ENCODE results near the gene FBXO44. TPM values are rescaled to one million over a fixed set of nuclear protein-coding genes. Genes with fewer than 3 reads are reported as not detected.
A peak's percentile ranks its signal among the peaks of the same experiment; 100 is the strongest.

FBXO44 gene
- total RNA-seq, 4 donors from 2014 or later = 11.2 to 43.7 (median 15.0) TPM

- Histone ChIP-seq H3K4me1 (peaks cover 0 to 6% (median 0%) of the 10 kb centered on the region in 4 donors), H3K27ac (no peak overlapping the region), H3K36me3 (peaks cover 0 to 35% (median 0%) of the 10 kb centered on the region in 3 donors), H3K4me3 (no peak overlapping the region), H3K27me3 (no peaks in the 10 kb centered on the region), H3K9me3 (no peaks in the 10 kb centered on the region)
- DNase-seq = no peak
- TF ChIP-seq POLR2A (IDR thresholded peaks at IDR 0.05) = no peak
- TF ChIP-seq CTCF (IDR thresholded peaks at IDR 0.05) = no peak
These were observed 21.9 kb downstream of the FBXO44 start for GRCh38 chr1:11676386-11677103.

GRCh38 chr1:11678442-11678841 lies 23.8 kb downstream of the FBXO44 start:
- Histone ChIP-seq H3K27ac (no peak overlapping the region), H3K4me1 (peaks cover 0 to 11% (median 0%) of the 10 kb centered on the region in 4 donors), H3K4me3 (no peak overlapping the region), H3K9me3 (no peaks in the 10 kb centered on the region), H3K36me3 (peaks cover 0 to 20% (median 0%) of the 10 kb centered on the region in 3 donors), H3K27me3 (no peaks in the 10 kb centered on the region)
- DNase-seq = no peak
- TF ChIP-seq POLR2A (IDR thresholded peaks at IDR 0.05) (no peak), CTCF (IDR thresholded peaks at IDR 0.05) (no peak)

- H3K27me3 ChIP-seq = no peaks in the 10 kb centered on the region
- peaks cover 0 to 11% (median 0%) of the 10 kb centered on the region in 4 donors for H3K4me1 ChIP-seq
- TF ChIP-seq CTCF (IDR thresholded peaks at IDR 0.05) (no peak), POLR2A (IDR thresholded peaks at IDR 0.05) (peak in 1 of 2 donors; percentile 22)
- peaks cover 0 to 2% (median 0%) of the 10 kb centered on the region in 3 donors for H3K36me3 ChIP-seq
- DNase-seq = peak in 1 of 3 donors; percentile 51
- peak overlapping the region; percentile 73 to 94 (median 78) for H3K4me3 ChIP-seq
- H3K9me3 ChIP-seq = no peaks in the 10 kb centered on the region
- peak overlapping the region; percentile 76 to 87 (median 80) for H3K27ac ChIP-seq
These were observed 25.8 kb downstream of the FBXO44 start for GRCh38 chr1:11680270-11681070.

- TF ChIP-seq POLR2A (IDR thresholded peaks at IDR 0.05) (no peak), CTCF (IDR thresholded peaks at IDR 0.05) (no peak)
- Histone ChIP-seq H3K4me3 (peak within 1 kb of the TSS; percentile 73 to 94 (median 78)), H3K4me1 (peaks cover 0 to 11% (median 0%) of the 10 kb centered on the region in 4 donors), H3K36me3 (no peaks in the 10 kb centered on the region), H3K9me3 (no peaks in the 10 kb centered on the region), H3K27me3 (no peaks in the 10 kb centered on the region), H3K27ac (peak within 1 kb of the TSS; percentile 76 to 87 (median 80))
- peak; percentile 87 to 94 (median 90) for DNase-seq
These were observed 26.5 kb downstream of the FBXO44 start, which contains the start of gene MAD2L2 for GRCh38 chr1:11681071-11681771. MAD2L2 (minus strand) TSS chr1:11681148; CDS start chr1:11680601, 547 bp downstream.

GRCh38 chr1:11682287-11682771 lies 27.7 kb downstream of the FBXO44 start:
- peaks cover 0 to 11% (median 0%) of the 10 kb centered on the region in 4 donors for H3K4me1 ChIP-seq
- H3K4me3 ChIP-seq = no peak overlapping the region
- TF ChIP-seq CTCF (IDR thresholded peaks at IDR 0.05) = no peak
- no peak for TF ChIP-seq POLR2A (IDR thresholded peaks at IDR 0.05)
- no peaks in the 10 kb centered on the region for H3K9me3 ChIP-seq
- H3K36me3 ChIP-seq = no peaks in the 10 kb centered on the region
- no peaks in the 10 kb centered on the region for H3K27me3 ChIP-seq
- H3K27ac ChIP-seq = no peak overlapping the region
- DNase-seq = no peak
